ELF-1 (cell line): ENCODE data around the gene OR52I1.

Experiments
- DNase-seq: peaks from one replicate; pipeline ENCODE4 v3.0.0-alpha.2; 2016; ENCODE audit warnings: low read depth, low spot score

The OR52I1 gene

DNA sequence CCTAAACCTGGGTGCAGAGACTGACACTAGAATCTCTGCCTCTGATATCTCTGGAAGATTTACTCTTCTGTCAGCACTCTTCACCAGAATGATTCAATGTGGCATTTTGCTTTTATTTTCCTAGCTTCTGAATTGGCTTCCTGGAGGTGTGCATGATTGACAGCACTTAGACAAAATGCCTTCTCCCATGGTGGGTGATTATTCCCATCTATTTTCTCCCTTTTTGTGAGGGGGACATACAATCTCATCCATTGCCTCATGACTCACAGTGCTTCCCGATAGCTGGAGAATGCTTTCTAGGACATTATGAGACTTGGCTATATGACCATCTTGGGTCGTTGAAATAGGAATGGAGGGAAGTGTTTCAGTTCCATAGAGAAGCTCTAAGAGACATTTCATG lies 18.1 kb downstream of the OR52I1 start:
- no peak for DNase-seq

DNA sequence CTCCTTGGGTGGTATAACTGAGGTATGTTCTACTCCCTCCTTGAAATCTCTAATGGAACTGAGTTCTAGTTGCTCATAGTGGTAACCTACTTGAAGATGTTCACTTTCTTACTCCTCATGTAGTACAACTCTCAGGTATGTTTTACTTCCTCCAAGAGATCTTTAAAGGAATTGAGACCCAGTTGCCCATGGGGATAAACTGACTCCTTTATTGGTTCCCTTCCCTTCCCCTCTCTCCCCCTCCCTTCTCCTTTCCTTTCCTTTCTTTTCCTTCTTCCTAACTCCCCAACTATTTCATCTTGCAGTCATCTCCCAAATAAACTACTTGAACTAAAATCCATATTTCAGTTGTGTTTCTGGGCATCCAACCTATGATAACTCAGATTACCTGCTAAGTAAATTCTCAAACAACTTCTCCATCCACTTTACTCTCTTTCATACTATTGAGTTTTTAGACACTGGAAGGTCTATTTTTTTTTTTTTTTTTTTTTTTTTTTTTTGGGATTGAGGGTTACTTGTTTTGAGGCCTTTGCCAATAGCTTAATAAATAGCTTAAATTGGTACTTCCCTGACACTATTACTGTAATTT lies 22.1 kb downstream of the OR52I1 start:
- DNase-seq = no peak

DNA sequence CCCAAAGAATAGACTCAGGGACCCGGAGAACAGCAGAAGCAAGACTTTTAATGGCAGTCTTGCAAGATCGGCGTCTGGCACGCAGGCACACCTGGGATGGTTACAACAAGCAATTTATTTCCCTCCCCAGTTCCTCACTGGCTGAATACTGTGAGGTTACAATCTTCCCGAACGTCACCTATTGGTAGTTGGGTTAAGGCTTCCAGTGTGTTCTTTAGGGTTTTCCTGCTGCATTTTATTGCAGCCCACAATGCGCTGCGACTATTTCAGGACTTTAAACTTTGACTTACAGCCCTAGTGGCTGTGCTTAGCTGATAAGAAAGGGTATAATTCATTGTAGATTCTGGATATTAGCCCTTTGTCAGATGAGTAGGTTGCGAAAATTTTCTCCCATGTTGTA lies 25.7 kb downstream of the OR52I1 start:
- DNase-seq = no peak

- peak; percentile 60 for DNase-seq
These were observed 32.6 kb downstream of the OR52I1 start for GRCh38 chr11:4626207-4627099.

DNA sequence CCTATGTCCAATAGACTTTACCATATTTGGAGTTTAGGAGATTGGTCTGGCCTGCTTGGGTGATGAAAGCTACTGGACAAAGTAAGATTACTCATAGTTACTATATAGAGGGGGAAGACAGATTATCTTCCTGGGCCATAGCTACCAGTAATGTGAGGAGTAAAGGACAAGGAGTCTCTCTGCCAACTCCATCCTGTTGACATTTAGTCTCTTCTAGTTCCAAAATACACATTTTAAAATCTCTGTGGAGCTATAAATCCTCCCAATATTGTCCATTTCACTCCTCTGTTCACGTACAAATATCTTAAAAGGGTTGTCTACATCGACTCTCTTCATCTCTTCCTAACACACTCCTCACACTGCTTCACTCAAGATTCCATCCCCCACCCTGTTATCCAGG lies 42.3 kb downstream of the OR52I1 start:
- no peak for DNase-seq

- DNase-seq = peak; percentile 85
These were observed 43.3 kb downstream of the OR52I1 start, which contains the start of gene OR51D1 for GRCh38 chr11:4636962-4637661. Gene OR51D1, plus strand, starts transcription at chr11:4637477. Its CDS starts 2,314 bp downstream, at chr11:4639791.

GRCh38 chr11:4637662-4638047 lies 43.8 kb downstream of the OR52I1 start:
- no peak for DNase-seq

DNA sequence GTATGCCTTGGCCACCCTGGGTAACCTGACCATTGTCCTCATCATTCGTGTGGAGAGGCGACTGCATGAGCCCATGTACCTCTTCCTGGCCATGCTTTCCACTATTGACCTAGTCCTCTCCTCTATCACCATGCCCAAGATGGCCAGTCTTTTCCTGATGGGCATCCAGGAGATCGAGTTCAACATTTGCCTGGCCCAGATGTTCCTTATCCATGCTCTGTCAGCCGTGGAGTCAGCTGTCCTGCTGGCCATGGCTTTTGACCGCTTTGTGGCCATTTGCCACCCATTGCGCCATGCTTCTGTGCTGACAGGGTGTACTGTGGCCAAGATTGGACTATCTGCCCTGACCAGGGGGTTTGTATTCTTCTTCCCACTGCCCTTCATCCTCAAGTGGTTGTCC lies 46.1 kb downstream of the OR52I1 start:
- no peak for DNase-seq

- no peak for DNase-seq
These were observed 47.7 kb downstream of the OR52I1 start for GRCh38 chr11:4641501-4641900.

DNA sequence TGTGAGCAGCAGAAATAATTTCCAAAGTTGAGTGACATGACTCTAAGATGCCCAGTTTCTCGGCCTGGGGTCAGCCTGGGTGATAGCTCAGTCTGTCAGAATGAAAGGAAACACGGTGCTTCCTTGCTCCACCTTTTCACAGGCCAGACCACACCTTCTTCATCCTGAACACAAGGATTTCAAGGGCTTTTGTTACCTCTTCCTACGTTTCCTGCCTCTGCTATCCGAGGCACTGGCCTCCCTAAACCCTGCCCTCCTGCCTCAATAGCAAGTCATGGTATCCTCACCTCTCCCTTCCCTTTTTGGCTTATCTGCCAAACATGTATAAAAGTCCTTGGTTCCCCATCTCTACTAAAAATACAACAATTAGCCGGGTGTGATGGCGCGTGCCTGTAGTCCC lies 48.2 kb downstream of the OR52I1 start:
- DNase-seq = no peak

DNA sequence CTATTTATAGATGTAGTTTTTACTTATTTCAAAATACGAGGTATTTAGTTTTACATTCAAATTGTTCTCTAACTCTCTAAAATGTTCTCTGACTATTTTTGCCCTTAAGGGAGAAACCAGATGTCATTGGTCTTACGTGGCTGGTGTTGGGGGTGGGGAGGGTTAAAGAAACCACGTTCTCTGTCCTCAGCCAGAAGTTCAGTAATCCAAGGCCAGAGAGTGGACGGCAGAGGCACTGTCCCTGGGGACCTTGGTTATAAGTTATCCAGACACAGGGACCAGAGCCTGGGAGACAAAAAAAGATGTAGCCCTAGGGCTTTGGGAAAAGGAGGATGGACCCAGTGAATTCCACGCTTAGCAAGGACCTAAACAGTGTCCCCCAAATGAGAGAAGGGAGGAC lies 49.2 kb downstream of the OR52I1 start:
- DNase-seq = no peak

DNA sequence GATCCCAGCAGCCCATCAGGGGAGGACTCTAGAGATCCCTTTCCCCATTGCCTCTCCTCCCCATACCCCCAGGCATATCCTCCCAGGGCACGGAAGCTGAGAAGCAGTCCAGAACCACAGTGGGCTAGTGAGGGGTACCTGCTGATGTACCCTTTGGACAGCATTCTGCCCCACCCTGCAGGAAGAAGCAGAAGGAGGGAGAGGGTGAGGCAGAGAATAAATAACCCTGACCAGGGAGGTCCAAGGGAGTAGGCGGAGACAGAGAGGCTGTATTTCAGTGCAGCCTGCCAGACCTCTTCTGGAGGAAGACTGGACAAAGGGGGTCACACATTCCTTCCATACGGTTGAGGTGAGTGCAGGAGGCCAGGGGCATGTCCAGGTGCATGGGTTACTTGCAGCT lies 49.8 kb downstream of the OR52I1 start, which contains the start of gene OR51E1:
TSS of gene OR51E1 (plus strand) at position 301 of the 400 bp plus-strand sequence. CDS start 8,545 bp downstream, outside the sequence.
- DNase-seq = no peak

DNA sequence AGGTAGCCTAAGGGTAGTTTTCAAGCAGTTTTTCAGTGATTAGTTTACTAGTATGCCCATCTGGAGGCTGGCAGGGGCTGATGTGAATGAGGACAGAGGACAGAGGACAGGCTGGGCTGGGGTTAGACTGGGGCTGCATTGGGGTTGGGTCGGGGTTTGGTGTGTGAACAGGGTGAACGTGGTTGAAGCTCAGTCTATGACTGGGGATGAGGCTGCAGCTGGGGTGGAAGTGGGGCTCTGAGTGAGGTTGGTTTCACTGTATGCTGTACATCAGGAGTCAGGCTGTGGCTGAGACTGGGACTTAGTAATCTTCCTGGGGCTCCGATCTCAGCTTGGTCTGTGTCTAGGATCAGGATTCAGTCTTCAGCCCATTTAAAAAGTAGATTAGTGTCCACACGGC lies 50.4 kb downstream of the OR52I1 start:
- DNase-seq = no peak
